Activated CD4-positive, CD25-positive, alpha-beta regulatory T cell treated with anti-CD3 and anti-CD28 coated beads, Interleukin-2, amount 50 U/mL, for 24 hours (primary cell): ENCODE data around the gene ADIPOR2.
"Not testable (repeated sequence)": the region's sequence is repeated elsewhere in the genome, so short reads cannot be mapped to it uniquely, and the experiment has no call there.

ENCODE experiments used
- ATAC-seq, 2 donors: fragments of 150-1000 bp; cut with Tn5 transposase; one replicate each; pipeline ENCODE4 v1.10.0; 2021; ENCODE audit warnings: mild to moderate bottlenecking in 1 of 2, moderate library complexity in 1 of 2

ADIPOR2 gene

GRCh38 chr12:1815814-1816729 is 125.2 kb downstream of the ADIPOR2 start:
- ATAC-seq, result no peak

- ATAC-seq, result no peak
Observed at GRCh38 chr12:1816730-1817348, 126.0 kb downstream of the ADIPOR2 start.

GRCh38 chr12:1817928-1818327 is 127.1 kb downstream of the ADIPOR2 start:
- ATAC-seq, result not testable (repeated sequence)

GRCh38 chr12:1819050-1819449 is 128.2 kb downstream of the ADIPOR2 start:
- ATAC-seq, result no peak

GRCh38 chr12:1819571-1819970 is 128.7 kb downstream of the ADIPOR2 start:
- ATAC-seq, result no peak

GRCh38 chr12:1820191-1820895 is 129.5 kb downstream of the ADIPOR2 start, which contains the start of gene LRTM2:
LRTM2 (plus strand) TSS chr12:1820565; CDS start chr12:1828149, 7,584 bp downstream.
- no peak for ATAC-seq

- peak in 1 of 2 donors; percentile 10 for ATAC-seq
Observed at GRCh38 chr12:1820896-1821291, 130.0 kb downstream of the ADIPOR2 start.

- no peak for ATAC-seq
Observed at GRCh38 chr12:1821805-1822204, 130.9 kb downstream of the ADIPOR2 start.

- ATAC-seq, result no peak
Observed at GRCh38 chr12:1822699-1823098, 131.8 kb downstream of the ADIPOR2 start.

- ATAC-seq, result no peak
Observed at GRCh38 chr12:1823237-1823636, 132.4 kb downstream of the ADIPOR2 start.

GRCh38 chr12:1825382-1826102 is 134.7 kb downstream of the ADIPOR2 start:
- ATAC-seq, result no peak

- no peak for ATAC-seq
Observed at GRCh38 chr12:1826401-1826800, 135.5 kb downstream of the ADIPOR2 start.

GRCh38 chr12:1826867-1827705 is 136.2 kb downstream of the ADIPOR2 start:
- ATAC-seq, result no peak

- ATAC-seq, result no peak
Observed at GRCh38 chr12:1827826-1828805, 137.2 kb downstream of the ADIPOR2 start.

- no peak for ATAC-seq
Observed at GRCh38 chr12:1828856-1829255, 138.0 kb downstream of the ADIPOR2 start.

GRCh38 chr12:1829306-1829900 is 138.5 kb downstream of the ADIPOR2 start:
- ATAC-seq, result no peak

GRCh38 chr12:1830401-1830845 is 139.6 kb downstream of the ADIPOR2 start:
- ATAC-seq, result no peak

GRCh38 chr12:1830981-1831963 is 140.4 kb downstream of the ADIPOR2 start:
- ATAC-seq, result no peak
